Measurements from ENCODE around the gene TLR9.

The TLR9 gene

DNA sequence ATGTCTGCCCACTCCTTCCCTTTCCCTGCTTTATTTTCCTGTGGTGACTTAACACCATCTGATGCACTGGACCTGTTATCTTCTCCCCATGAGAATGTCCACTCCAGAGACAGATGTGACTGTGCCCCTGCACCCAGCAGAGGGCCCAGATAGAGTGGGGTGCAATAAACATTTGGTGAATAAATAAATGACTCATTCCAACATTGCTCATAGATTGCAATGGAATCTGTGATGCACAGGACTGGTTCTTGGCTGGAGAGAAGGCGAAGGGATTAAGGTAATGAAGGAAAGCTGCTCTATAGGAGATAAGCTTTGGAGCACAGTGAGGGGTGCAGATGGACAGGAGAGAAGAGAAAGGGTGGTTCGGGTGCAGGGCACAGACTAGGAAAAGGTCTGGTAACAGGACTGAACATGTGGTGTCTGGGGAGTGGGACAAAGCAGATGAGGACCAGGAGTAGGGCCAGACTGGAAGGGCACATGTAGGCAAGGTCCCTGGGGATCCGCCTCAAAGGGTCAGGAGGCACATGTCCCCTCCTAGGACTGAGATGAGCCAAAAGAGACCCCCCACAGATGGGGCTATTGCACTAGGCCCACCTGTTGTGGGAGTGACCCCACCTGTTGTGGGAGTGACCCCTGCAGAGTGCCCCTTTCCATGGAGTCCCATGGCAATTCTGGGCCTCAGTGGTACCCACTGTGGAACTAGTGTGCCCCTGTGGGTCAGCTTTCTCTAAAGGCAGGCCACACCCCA is 53.8 kb downstream of the TLR9 start:
- DNase-seq, result no peak
